GM12892 (cell line): ENCODE results near the gene SNX3. TPM values are rescaled to one million over a fixed set of nuclear protein-coding genes. Genes with fewer than 3 reads are reported as not detected.
"Not testable (repeated sequence)": the region's sequence is repeated elsewhere in the genome, so short reads cannot be mapped to it uniquely, and the experiment has no call there.

ENCODE experiments used
- DNase-seq: peaks from one replicate; pipeline ENCODE4 v3.0.0; 2011; ENCODE audit not compliant: insufficient read length
- FAIRE-seq: peaks from 2 replicates; lab custom pipeline; 2011; peaks lifted over from hg19 to GRCh38; lab: Jason Lieb, UNC
- POLR2A ChIP-seq: IDR thresholded peaks from 2 replicates; pipeline ENCODE4 v1.6.1; 2011; ENCODE audit warnings: low read depth, low read length, control low read depth
- POLR2AphosphoS5 ChIP-seq: IDR thresholded peaks from 2 replicates; pipeline ENCODE4 v1.6.1; 2011; ENCODE audit warnings: low read depth, low read length, control low read depth
- TAF1 ChIP-seq: IDR thresholded peaks from 2 replicates; pipeline ENCODE4 v1.6.1; 2011; ENCODE audit warnings: low read depth, mild to moderate bottlenecking, control low read depth, low read length, borderline replicate concordance
- polyA plus RNA-seq: library from polyadenylated mRNA; unstranded; fragments of >200 nt; gene quantifications from one replicate; pipeline ENCODE4 v1.2.1, GENCODE V29; 2012; ENCODE audit warnings: missing spikeins, inconsistent platforms; ENCODE audit not compliant: missing spikeins

SNX3 gene
- polyA plus RNA-seq = 112 TPM

GRCh38 chr6:108260809-108261569 is at the start of gene SNX3:
Gene SNX3 (minus strand): TSS chr6:108261040. CDS start chr6:108260921, 119 bp downstream.
- peak; percentile 98 for FAIRE-seq
- DNase-seq = peak; percentile 89
- peak; percentile 94 for TF ChIP-seq POLR2AphosphoS5
- TF ChIP-seq POLR2A = peak; percentile 85; the same call in 1 of the 2 replicates
- TF ChIP-seq TAF1 = peak; percentile 87

- DNase-seq (no peak), FAIRE-seq (no peak)
- TF ChIP-seq POLR2AphosphoS5 = no peak
- no peak for TF ChIP-seq POLR2A
- TF ChIP-seq TAF1 = no peak
Observed at GRCh38 chr6:108309844-108310243, 49.0 kb upstream of the SNX3 start.

- DNase-seq = not testable (repeated sequence)
Observed at GRCh38 chr6:108308641-108309040, 47.8 kb upstream of the SNX3 start.

GRCh38 chr6:108304646-108305045 is 43.8 kb upstream of the SNX3 start:
- DNase-seq = no peak
- no peak for FAIRE-seq
- TF ChIP-seq TAF1 (no peak), POLR2A (no peak), POLR2AphosphoS5 (no peak)

More at GRCh38 chr6:108308641-108309040, 47.8 kb upstream of the SNX3 start:
- not testable (repeated sequence) for FAIRE-seq

- FAIRE-seq = no peak
- TF ChIP-seq POLR2A = no peak
- TF ChIP-seq POLR2AphosphoS5 = no peak
- DNase-seq = no peak
Observed at GRCh38 chr6:108302386-108302785, 41.5 kb upstream of the SNX3 start.

- no peak for DNase-seq
- no peak for TF ChIP-seq TAF1
- no peak for TF ChIP-seq POLR2AphosphoS5
- TF ChIP-seq POLR2A = no peak
- no peak for FAIRE-seq
Observed at GRCh38 chr6:108295676-108296075, 34.8 kb upstream of the SNX3 start.

- peak; percentile 22; the same call in 1 of the 2 replicates for TF ChIP-seq TAF1
- TF ChIP-seq POLR2A = peak; percentile 79
- peak; percentile 51; the same call in 1 of the 2 replicates for TF ChIP-seq POLR2AphosphoS5
- FAIRE-seq = peak; percentile 94
Observed at GRCh38 chr6:108294727-108295625, 34.1 kb upstream of the SNX3 start, which contains the start of gene AFG1L. Gene AFG1L (plus strand): TSS chr6:108295054. CDS start chr6:108295080, 26 bp downstream.

GRCh38 chr6:108294297-108294726 is 33.5 kb upstream of the SNX3 start:
- FAIRE-seq (no peak), DNase-seq (no peak)
- TF ChIP-seq TAF1 (no peak), POLR2AphosphoS5 (no peak)

More at GRCh38 chr6:108294727-108295625, 34.1 kb upstream of the SNX3 start, which contains the start of gene AFG1L:
- peak; percentile 80 for DNase-seq

GRCh38 chr6:108293527-108294296 is 32.9 kb upstream of the SNX3 start:
- TF ChIP-seq POLR2A = no peak
- no peak for TF ChIP-seq TAF1
- no peak for TF ChIP-seq POLR2AphosphoS5
- FAIRE-seq = no peak
- DNase-seq = no peak

- not testable (repeated sequence) for DNase-seq, FAIRE-seq
Observed at GRCh38 chr6:108292561-108292960, 31.7 kb upstream of the SNX3 start.

GRCh38 chr6:108291091-108291490 is 30.3 kb upstream of the SNX3 start:
- TF ChIP-seq TAF1 (no peak), POLR2A (no peak), POLR2AphosphoS5 (no peak)
- DNase-seq = no peak
- FAIRE-seq = no peak
